ENCODE results near the gene ACVR1B. TPM values are rescaled to one million over a fixed set of nuclear protein-coding genes. Genes with fewer than 3 reads are reported as not detected.

Gene ACVR1B
- total and polyA plus RNA-seq, 2 donors (not counting 3 experiments of a cell fraction or from before 2014, with no cell fraction given): 29.0 to 33.7 TPM

DNA sequence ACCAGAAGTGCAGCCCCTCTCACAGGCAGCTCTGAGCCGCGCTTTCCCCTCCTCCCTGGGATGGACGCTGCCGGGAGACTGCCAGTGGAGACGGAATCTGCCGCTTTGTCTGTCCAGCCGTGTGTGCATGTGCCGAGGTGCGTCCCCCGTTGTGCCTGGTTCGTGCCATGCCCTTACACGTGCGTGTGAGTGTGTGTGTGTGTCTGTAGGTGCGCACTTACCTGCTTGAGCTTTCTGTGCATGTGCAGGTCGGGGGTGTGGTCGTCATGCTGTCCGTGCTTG lies 43.0 kb downstream of the ACVR1B start:
- no peak overlapping the region for H3K4me3 ChIP-seq (replicated peaks in 1 of 3; ENCODE audit: insufficient read depth in 1 of 3, low read depth in 1 of 3, low read length in 3 of 3)
- no TSS peak for BruUV-seq (replicated peaks)
- H3K79me2 ChIP-seq (ENCODE audit: control insufficient read depth, insufficient read depth, low read length): peaks cover 4% of the 10 kb centered on the region
- H3K4me1 ChIP-seq (ENCODE audit: control insufficient read depth, extremely low read depth, insufficient read depth, low read length): no peaks in the 10 kb centered on the region
- H2AFZ ChIP-seq (ENCODE audit: low read depth, low read length): no peak overlapping the region
- H4K20me1 ChIP-seq (replicated peaks; ENCODE audit: control insufficient read depth, extremely low read depth, insufficient read depth, low read length): no peaks in the 10 kb centered on the region
- no peaks in the 10 kb centered on the region for H3K27me3 ChIP-seq (ENCODE audit: control insufficient read depth in 2 of 2, insufficient read depth in 2 of 2, low read length in 2 of 2)
- DNase-seq (ENCODE audit: low read depth, low spot score) (no peak), FAIRE-seq (no peak)
- H3K9me3 ChIP-seq (replicated peaks; ENCODE audit: control insufficient read depth, insufficient read depth, low read length): no peaks in the 10 kb centered on the region
- POLR2A ChIA-PET: interaction anchor here (0.6 to 2.2 kb wide), 3 partner anchors 9 to 1827 kb away, joined by 3 to 7 read pairs (median 4); partner anchors contain the start of gene TAMALIN
- dilution Hi-C loops (cut with MboI; ENCODE audit: extremely low pct_ligation_motif_present, low sequenced_read_pairs): no loop called here
- no peak overlapping the region for H3K9ac ChIP-seq (replicated peaks; ENCODE audit: extremely low read depth, insufficient read depth, low read length)
- H3K27ac ChIP-seq (ENCODE audit: insufficient read depth, low read depth, low read length): no peak overlapping the region
- no peaks in the 10 kb centered on the region for H3K9me1 ChIP-seq (replicated peaks; ENCODE audit: control insufficient read depth, extremely low read depth, insufficient read depth, low read length)
- CTCF ChIA-PET: interaction anchor here (2.2 to 3.6 kb wide), 2 partner anchors 9 to 27 kb away, joined by 28 to 84 read pairs; no protein-coding TSS in a partner anchor
- intact Hi-C loops (cut with micrococcal nuclease): no loop called here
- no peak for TF ChIP-seq GATA2 (IDR thresholded peaks at IDR 0.05; ENCODE audit: insufficient read depth, insufficient read length, low read depth, low read length)
- TF ChIP-seq EZH2 (IDR thresholded peaks at IDR 0.05; ENCODE audit: borderline replicate concordance, low read depth, low read length, severe bottlenecking): no peak
- TF ChIP-seq MYC (IDR thresholded peaks at IDR 0.05; ENCODE audit: low read depth, low read length): no peak
- TF ChIP-seq, protein P1, sequence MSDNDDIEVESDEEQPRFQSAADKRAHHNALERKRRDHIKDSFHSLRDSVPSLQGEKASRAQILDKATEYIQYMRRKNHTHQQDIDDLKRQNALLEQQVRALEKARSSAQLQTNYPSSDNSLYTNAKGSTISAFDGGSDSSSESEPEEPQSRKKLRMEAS (IDR thresholded peaks at IDR 0.05; ENCODE audit: insufficient read depth, insufficient read length): no peak
- TF ChIP-seq POLR2AphosphoS5 (IDR thresholded peaks at IDR 0.05; ENCODE audit: insufficient read depth, low read depth, low read length): no peak
- TF ChIP-seq FOS (IDR thresholded peaks at IDR 0.05; ENCODE audit: borderline replicate concordance, insufficient read depth, low read length): no peak
- TF ChIP-seq, protein P2, sequence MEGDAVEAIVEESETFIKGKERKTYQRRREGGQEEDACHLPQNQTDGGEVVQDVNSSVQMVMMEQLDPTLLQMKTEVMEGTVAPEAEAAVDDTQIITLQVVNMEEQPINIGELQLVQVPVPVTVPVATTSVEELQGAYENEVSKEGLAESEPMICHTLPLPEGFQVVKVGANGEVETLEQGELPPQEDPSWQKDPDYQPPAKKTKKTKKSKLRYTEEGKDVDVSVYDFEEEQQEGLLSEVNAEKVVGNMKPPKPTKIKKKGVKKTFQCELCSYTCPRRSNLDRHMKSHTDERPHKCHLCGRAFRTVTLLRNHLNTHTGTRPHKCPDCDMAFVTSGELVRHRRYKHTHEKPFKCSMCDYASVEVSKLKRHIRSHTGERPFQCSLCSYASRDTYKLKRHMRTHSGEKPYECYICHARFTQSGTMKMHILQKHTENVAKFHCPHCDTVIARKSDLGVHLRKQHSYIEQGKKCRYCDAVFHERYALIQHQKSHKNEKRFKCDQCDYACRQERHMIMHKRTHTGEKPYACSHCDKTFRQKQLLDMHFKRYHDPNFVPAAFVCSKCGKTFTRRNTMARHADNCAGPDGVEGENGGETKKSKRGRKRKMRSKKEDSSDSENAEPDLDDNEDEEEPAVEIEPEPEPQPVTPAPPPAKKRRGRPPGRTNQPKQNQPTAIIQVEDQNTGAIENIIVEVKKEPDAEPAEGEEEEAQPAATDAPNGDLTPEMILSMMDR (IDR thresholded peaks at IDR 0.05; ENCODE audit: extremely low read depth in 1 of 2, insufficient read depth in 1 of 2, low read depth in 1 of 2, low read length in 2 of 2): no peak
- no peak for TF ChIP-seq POLR2A (IDR thresholded peaks at IDR 0.05; ENCODE audit: low read depth, low read length)
- no peak for TF ChIP-seq JUN (IDR thresholded peaks at IDR 0.05; ENCODE audit: borderline replicate concordance, insufficient read depth, insufficient read length, low read depth)
- no peak overlapping the region for H3K4me2 ChIP-seq (ENCODE audit: insufficient read depth, low read length)
- peaks cover 25 to 38% of the 10 kb centered on the region in 2 experiments for H3K36me3 ChIP-seq (ENCODE audit: control insufficient read depth in 2 of 2, extremely low read depth in 1 of 2, insufficient read depth in 2 of 2, low read length in 2 of 2)
